Endothelial cell of umbilical vein (primary cell): ENCODE data around the gene PCDH9. TPM values are rescaled to one million over a fixed set of nuclear protein-coding genes. Genes with fewer than 3 reads are reported as not detected.

Experiments used
- BruUV-seq: library from RNA; stranded (reverse); fragments of 400-500 nt; replicated peaks from 2 replicates; lab custom pipeline; 2021; lab: Mats Ljungman, UMichigan
- CTCF ChIA-PET: fragments of 300-600, 350-600 bp; sonication (Branson Sonifier 250); formaldehyde crosslinking; loops from one replicate; lab custom pipeline; 2021; ENCODE audit warnings: antibody characterized with exemption, inconsistent platforms; lab: Charles Lee
- POLR2A ChIA-PET: fragments of 300-600, 350-600 bp; sonication (Branson Sonifier 250); formaldehyde crosslinking; loops from one replicate; lab custom pipeline; 2021; ENCODE audit warnings: antibody characterized with exemption, inconsistent platforms; lab: Charles Lee
- DNase-seq: peaks from one replicate; pipeline ENCODE4 v3.0.0-alpha.2; 2011; ENCODE audit warnings: low read depth, low spot score
- FAIRE-seq: peaks from 2 replicates; lab custom pipeline; 2011; peaks lifted over from hg19 to GRCh38; lab: Jason Lieb, UNC
- H2AFZ ChIP-seq: 2 replicates; pipeline ENCODE4 v1.6.0; 2012; ENCODE audit warnings: low read depth, low read length, control low read depth, inconsistent platforms
- H3K27ac ChIP-seq: 2 replicates; pipeline ENCODE4 v1.5.1; 2011; ENCODE audit warnings: low read depth, mild to moderate bottlenecking, control low read depth, low read length, moderate library complexity; ENCODE audit not compliant: insufficient read depth
- H3K27me3 ChIP-seq, 2 experiments: 2 replicates each; pipeline versions ENCODE4 v1.6.0 to v1.6.1; 2011; ENCODE audit warnings: low read length in 2 of 2, mixed read lengths in 1 of 2; ENCODE audit not compliant: control insufficient read depth in 2 of 2, insufficient read depth in 2 of 2
- H3K36me3 ChIP-seq, 2 experiments: 2 replicates in 1 of 2; 3 replicates in 1 of 2; pipeline ENCODE4 v1.5.1; 2011; ENCODE audit warnings: low read length in 2 of 2, mild to moderate bottlenecking in 1 of 2, moderate library complexity in 1 of 2; ENCODE audit not compliant: control insufficient read depth in 2 of 2, insufficient read depth in 2 of 2; ENCODE audit errors: extremely low read depth in 1 of 2
- H3K4me1 ChIP-seq: 3 replicates; pipeline ENCODE4 v1.5.1; 2011; ENCODE audit warnings: mild to moderate bottlenecking, low read length; ENCODE audit not compliant: control insufficient read depth, insufficient read depth; ENCODE audit errors: extremely low read depth
- H3K4me2 ChIP-seq: 2 replicates; pipeline ENCODE4 v1.6.1; 2011; ENCODE audit warnings: low read length, control low read depth, mixed read lengths; ENCODE audit not compliant: insufficient read depth
- H3K4me3 ChIP-seq, 3 experiments: fragments of 200-600 bp in 1 of 3; sonication (generic), shearing (Covaris generic) in 1 of 3; replicated peaks in 1 of 3; 2 replicates each; pipeline ENCODE4 v1.5.1; 2011 to 2016; ENCODE audit warnings: control low read depth in 3 of 3, low read length in 3 of 3, mild to moderate bottlenecking in 2 of 3, inconsistent platforms in 1 of 3, low read depth in 1 of 3, moderate library complexity in 1 of 3; ENCODE audit not compliant: insufficient read depth in 1 of 3
- H3K79me2 ChIP-seq: 2 replicates; pipeline ENCODE4 v1.6.0; 2012; ENCODE audit warnings: low read length, inconsistent platforms; ENCODE audit not compliant: control insufficient read depth, insufficient read depth
- H3K9ac ChIP-seq: replicated peaks from 2 replicates; pipeline ENCODE3; 2011; ENCODE audit warnings: low read length, control low read depth; ENCODE audit not compliant: insufficient read depth; ENCODE audit errors: extremely low read depth
- H3K9me1 ChIP-seq: replicated peaks from 3 replicates; pipeline ENCODE4 v1.6.0; 2011; ENCODE audit warnings: mild to moderate bottlenecking, low read length; ENCODE audit not compliant: control insufficient read depth, insufficient read depth; ENCODE audit errors: extremely low read depth
- H3K9me3 ChIP-seq: replicated peaks from 2 replicates; pipeline ENCODE4 v1.5.1; 2012; ENCODE audit warnings: low read length, inconsistent platforms; ENCODE audit not compliant: control insufficient read depth, insufficient read depth
- H4K20me1 ChIP-seq: replicated peaks from 2 replicates; pipeline ENCODE3; 2011; ENCODE audit warnings: mild to moderate bottlenecking, low read length; ENCODE audit not compliant: control insufficient read depth, insufficient read depth; ENCODE audit errors: extremely low read depth
- CTCF ChIP-seq, 2 donors: IDR thresholded peaks; 1 replicate in 1 of 2; 2 replicates in 1 of 2; pipeline ENCODE4 v1.5.1; 2011; ENCODE audit warnings: low read length in 2 of 2, mild to moderate bottlenecking in 2 of 2, moderate library complexity in 2 of 2, control low read depth in 1 of 2, inconsistent platforms in 1 of 2, low read depth in 1 of 2; ENCODE audit not compliant: insufficient read depth in 1 of 2; ENCODE audit errors: extremely low read depth in 1 of 2
- EZH2 ChIP-seq: IDR thresholded peaks from 2 replicates; pipeline ENCODE4 v1.6.1; 2012; ENCODE audit warnings: borderline replicate concordance, low read depth, mild to moderate bottlenecking, moderate library complexity, low read length, inconsistent platforms; ENCODE audit not compliant: severe bottlenecking
- FOS ChIP-seq: IDR thresholded peaks from 2 replicates; pipeline ENCODE4 v1.6.1; 2011; ENCODE audit warnings: mild to moderate bottlenecking, low read length, moderate library complexity, borderline replicate concordance; ENCODE audit not compliant: insufficient read depth
- GATA2 ChIP-seq: IDR thresholded peaks from 2 replicates; pipeline ENCODE4 v1.7.0; 2011; ENCODE audit warnings: low read depth, mild to moderate bottlenecking, moderate library complexity, mixed read lengths, low read length; ENCODE audit not compliant: insufficient read length, insufficient read depth
- JUN ChIP-seq: IDR thresholded peaks from 2 replicates; pipeline ENCODE4 v1.6.1; 2011; ENCODE audit warnings: borderline replicate concordance, low read depth; ENCODE audit not compliant: insufficient read length, insufficient read depth
- MAX ChIP-seq: IDR thresholded peaks from 2 replicates; pipeline ENCODE4 v1.6.1; 2011; ENCODE audit not compliant: insufficient read depth, insufficient read length
- MYC ChIP-seq: IDR thresholded peaks from one replicate; pipeline ENCODE4 v1.6.1; 2011; ENCODE audit warnings: mild to moderate bottlenecking, low read depth, low read length
- POLR2A ChIP-seq: IDR thresholded peaks from 2 replicates; pipeline ENCODE4 v1.6.1; 2012; ENCODE audit warnings: low read depth, mild to moderate bottlenecking, control low read depth, low read length
- POLR2AphosphoS5 ChIP-seq: IDR thresholded peaks from 2 replicates; pipeline ENCODE4 v1.6.1; 2012; ENCODE audit warnings: low read depth, mild to moderate bottlenecking, control low read depth, low read length, moderate library complexity; ENCODE audit not compliant: insufficient read depth
- dilution Hi-C: fragments of 300-500 bp; cut with MboI; formaldehyde crosslinking; loops from one replicate; pipeline ENCODE4 v1.15.0; 2019; ENCODE audit warnings: low sequenced_read_pairs; ENCODE audit not compliant: extremely low pct_ligation_motif_present
- intact Hi-C: fragments of 100-400 bp; cut with micrococcal nuclease; formaldehyde crosslinking; loops from one replicate; pipeline ENCODE4 v1.10.0; 2022
- polyA plus RNA-seq, 4 experiments: library from polyadenylated mRNA; depleted of rRNA in 3 of 4; stranded (reverse) in 3 of 4; unstranded in 1 of 4; fragments of >200 nt; gene quantifications; 2 replicates each; pipeline versions ENCODE4 v1.2.1 to v1.2.3, GENCODE V29; 2011 to 2012; ENCODE audit warnings: missing spikeins in 1 of 4
- total RNA-seq: library from RNA; stranded (reverse); gene quantifications from 2 replicates; pipeline ENCODE4 v1.2.3, GENCODE V29; 2021

The PCDH9 gene
- total and polyA plus RNA-seq, 2 donors (not counting 3 experiments of a cell fraction or from before 2014, with no cell fraction given), result 1.1 to 5.2 TPM

GRCh38 chr13:66927562-66927961 lies 302.6 kb downstream of the PCDH9 start:
- dilution Hi-C loops (no loop called here), intact Hi-C loops (loop anchor here (5.0 kb wide), 4 partner anchors 65 to 310 kb away; partner anchors contain the start of gene PCDH9)
- no peak overlapping the region for H3K27ac ChIP-seq
- H3K9me3 ChIP-seq, result no peaks in the 10 kb centered on the region
- H3K4me1 ChIP-seq, result peaks cover 13% of the 10 kb centered on the region
- no peak overlapping the region for H2AFZ ChIP-seq
- CTCF ChIA-PET, result interaction anchor here (1.1 to 1.8 kb wide), 3 partner anchors 12 to 309 kb away, joined by 4 to 6 read pairs (median 5); no protein-coding TSS in a partner anchor
- no peak overlapping the region for H3K9ac ChIP-seq
- no peaks in the 10 kb centered on the region for H3K9me1 ChIP-seq
- H4K20me1 ChIP-seq, result no peaks in the 10 kb centered on the region
- H3K79me2 ChIP-seq, result no peaks in the 10 kb centered on the region
- no peak overlapping the region for H3K4me2 ChIP-seq
- no peak overlapping the region for H3K4me3 ChIP-seq
- POLR2A ChIA-PET, result no interaction called here
- no peaks in the 10 kb centered on the region for H3K36me3 ChIP-seq
- FAIRE-seq, result no peak
- no peak for TF ChIP-seq MAX
- no peak for TF ChIP-seq JUN
- TF ChIP-seq POLR2AphosphoS5, result no peak
- TF ChIP-seq GATA2, result no peak
- TF ChIP-seq FOS, result no peak
- no peak for TF ChIP-seq POLR2A
- TF ChIP-seq MYC, result no peak
- no peak for TF ChIP-seq EZH2
- no peak for TF ChIP-seq CTCF (IDR thresholded peaks at IDR 0.05; ENCODE audit: extremely low read depth in 1 of 2, insufficient read depth in 1 of 2, low read depth in 1 of 2, low read length in 2 of 2)
- no TSS peak for BruUV-seq
- no peak for DNase-seq
- H3K27me3 ChIP-seq, result no peaks in the 10 kb centered on the region
